ENCODE measurements around the gene USP10.

GRCh38 chr16:84818133-84818532 is 118.3 kb downstream of the USP10 start:
- no peak for TF ChIP-seq CTCF (conservative IDR thresholded peaks at IDR 0.05 in 1 of 2, IDR thresholded peaks at IDR 0.05 in 1 of 2; ENCODE audit: low read depth in 1 of 2, low read length in 2 of 2)
- TF ChIP-seq EZH2 (IDR thresholded peaks at IDR 0.05; ENCODE audit: low read length, missing control alignments) = no peak
